ENCODE results near the gene LRRC18. TPM values are rescaled to one million over a fixed set of nuclear protein-coding genes. Genes with fewer than 3 reads are reported as not detected.

Gene LRRC18
- total and polyA plus RNA-seq, 12 donors, result not detected

GRCh38 chr10:48932831-48933664 lies 6.6 kb downstream of the LRRC18 start:
- Histone ChIP-seq H3K27ac (no peak overlapping the region), H3K4me3 (no peak overlapping the region), H3K36me3 (replicated peaks in 1 of 2) (no peaks in the 10 kb centered on the region), H3K27me3 (no peaks in the 10 kb centered on the region), H3K4me1 (replicated peaks in 1 of 2) (no peaks in the 10 kb centered on the region), H3K9me3 (replicated peaks in 1 of 3) (no peaks in the 10 kb centered on the region)
- intact Hi-C loops (cut with DNase I), result no loop called here
- DNase-seq, result no peak
- 83 to 95% (median 89%) methylated on average over 6 to 7 of the region's 7 CpGs for WGBS, 4 donors
- no peak for TF ChIP-seq POLR2A (IDR thresholded peaks at IDR 0.05)
- TF ChIP-seq, protein P1, sequence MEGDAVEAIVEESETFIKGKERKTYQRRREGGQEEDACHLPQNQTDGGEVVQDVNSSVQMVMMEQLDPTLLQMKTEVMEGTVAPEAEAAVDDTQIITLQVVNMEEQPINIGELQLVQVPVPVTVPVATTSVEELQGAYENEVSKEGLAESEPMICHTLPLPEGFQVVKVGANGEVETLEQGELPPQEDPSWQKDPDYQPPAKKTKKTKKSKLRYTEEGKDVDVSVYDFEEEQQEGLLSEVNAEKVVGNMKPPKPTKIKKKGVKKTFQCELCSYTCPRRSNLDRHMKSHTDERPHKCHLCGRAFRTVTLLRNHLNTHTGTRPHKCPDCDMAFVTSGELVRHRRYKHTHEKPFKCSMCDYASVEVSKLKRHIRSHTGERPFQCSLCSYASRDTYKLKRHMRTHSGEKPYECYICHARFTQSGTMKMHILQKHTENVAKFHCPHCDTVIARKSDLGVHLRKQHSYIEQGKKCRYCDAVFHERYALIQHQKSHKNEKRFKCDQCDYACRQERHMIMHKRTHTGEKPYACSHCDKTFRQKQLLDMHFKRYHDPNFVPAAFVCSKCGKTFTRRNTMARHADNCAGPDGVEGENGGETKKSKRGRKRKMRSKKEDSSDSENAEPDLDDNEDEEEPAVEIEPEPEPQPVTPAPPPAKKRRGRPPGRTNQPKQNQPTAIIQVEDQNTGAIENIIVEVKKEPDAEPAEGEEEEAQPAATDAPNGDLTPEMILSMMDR (IDR thresholded peaks at IDR 0.05), result no peak

GRCh38 chr10:48931188-48931587 lies 8.5 kb downstream of the LRRC18 start:
- Histone ChIP-seq H3K27ac (no peak overlapping the region), H3K9me3 (replicated peaks in 1 of 3) (no peaks in the 10 kb centered on the region), H3K4me3 (no peak overlapping the region), H3K27me3 (no peaks in the 10 kb centered on the region), H3K4me1 (replicated peaks in 1 of 2) (no peaks in the 10 kb centered on the region), H3K36me3 (replicated peaks in 1 of 2) (no peaks in the 10 kb centered on the region)
- 59 to 81% (median 65%) methylated on average over 4 of the region's 4 CpGs for WGBS, 4 donors
- TF ChIP-seq POLR2A (IDR thresholded peaks at IDR 0.05), result no peak
- TF ChIP-seq, protein P1 (IDR thresholded peaks at IDR 0.05), result no peak
- no peak for DNase-seq
- intact Hi-C loops (cut with DNase I), result no loop called here

DNA sequence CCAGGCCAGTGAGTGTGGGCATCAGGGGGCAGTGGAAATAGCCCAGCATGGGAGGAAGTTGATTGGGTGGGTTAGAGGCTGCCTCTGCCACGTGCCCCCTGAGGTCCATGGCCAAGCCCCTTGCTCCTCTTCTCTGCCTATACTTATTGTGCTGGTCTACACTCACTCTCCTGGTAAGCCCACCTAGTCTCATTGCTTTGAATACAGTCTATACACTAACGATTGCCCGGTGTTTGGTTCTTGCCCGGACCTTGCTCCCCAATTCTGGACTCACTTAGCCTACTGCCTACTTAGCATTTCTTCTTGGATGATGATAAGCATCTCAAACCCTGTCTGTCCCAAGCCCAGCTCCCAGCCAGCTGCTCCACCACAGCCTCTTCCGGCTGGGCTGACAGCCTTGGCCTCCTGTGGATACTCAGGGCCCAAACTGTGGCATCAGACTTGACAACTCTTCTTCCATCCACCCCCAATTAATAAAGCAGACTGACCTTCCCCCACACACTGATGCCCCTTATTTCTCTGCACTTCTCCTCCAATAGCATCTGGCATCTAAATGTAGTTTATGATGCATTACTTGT lies 10.1 kb downstream of the LRRC18 start:
- Histone ChIP-seq H3K27ac (no peak overlapping the region), H3K27me3 (no peaks in the 10 kb centered on the region), H3K9me3 (replicated peaks in 1 of 3) (no peaks in the 10 kb centered on the region), H3K36me3 (replicated peaks in 1 of 2) (no peaks in the 10 kb centered on the region), H3K4me1 (replicated peaks in 1 of 2) (no peaks in the 10 kb centered on the region), H3K4me3 (no peak overlapping the region)
- TF ChIP-seq POLR2A (IDR thresholded peaks at IDR 0.05), result no peak
- TF ChIP-seq, protein P1 (IDR thresholded peaks at IDR 0.05), result no peak
- DNase-seq, result no peak
- WGBS, 4 donors, result 71 to 89% (median 73%) methylated on average over 5 of the region's 5 CpGs
- intact Hi-C loops (cut with DNase I), result no loop called here

GRCh38 chr10:48926764-48927540 lies 12.7 kb downstream of the LRRC18 start:
- 78 to 86% (median 85%) methylated on average over 13 of the region's 13 CpGs for WGBS, 4 donors
- H3K27me3 ChIP-seq, result no peaks in the 10 kb centered on the region
- H3K4me3 ChIP-seq, result no peak overlapping the region
- H3K4me1 ChIP-seq (replicated peaks in 1 of 2), result no peaks in the 10 kb centered on the region
- H3K27ac ChIP-seq, result no peak overlapping the region
- no peaks in the 10 kb centered on the region for H3K36me3 ChIP-seq (replicated peaks in 1 of 2)
- DNase-seq, result no peak
- intact Hi-C loops (cut with DNase I), result no loop called here
- TF ChIP-seq, protein P1 (IDR thresholded peaks at IDR 0.05), result no peak
- no peak for TF ChIP-seq POLR2A (IDR thresholded peaks at IDR 0.05)
- no peaks in the 10 kb centered on the region for H3K9me3 ChIP-seq (replicated peaks in 1 of 3)

Data from adrenal gland (tissue), 12 donors.